RWPE1 (cell line): ENCODE results near the gene ARFGAP1.
A peak's percentile ranks its signal among the peaks of the same experiment; 100 is the strongest.

ENCODE experiments used
- CTCF ChIA-PET: fragments of 350-600 bp; sonication (Branson Sonifier 250); formaldehyde crosslinking; extraction: SDS; loops from one replicate; lab custom pipeline; 2021; lab: Yijun Ruan, JAX
- POLR2A ChIA-PET: fragments of 400-600 bp; formaldehyde crosslinking; extraction: SDS; loops from one replicate; lab custom pipeline; 2020; ENCODE audit warnings: antibody characterized with exemption; ENCODE audit not compliant: low non-redundant PET; lab: Yijun Ruan, JAX
- DNase-seq: peaks from one replicate; pipeline ENCODE4 v3.0.0; 2012; ENCODE audit warnings: low spot score
- H3K27ac ChIP-seq: fragments of 450-650 bp; 2 replicates; pipeline ENCODE4 v1.5.1; 2017
- CTCF ChIP-seq: fragments of 450-650 bp; conservative IDR thresholded peaks from 2 replicates; pipeline ENCODE4 v1.5.1; 2017; ENCODE audit warnings: low read depth, mild to moderate bottlenecking

Gene ARFGAP1

GRCh38 chr20:63293456-63293855 lies 20.8 kb downstream of the ARFGAP1 start:
- CTCF ChIA-PET, result interaction anchor here (0.6 to 3.1 kb wide), 3 partner anchors 59 to 70 kb away, joined by 3 to 17 read pairs (median 5); no protein-coding TSS in a partner anchor

GRCh38 chr20:63293871-63294535 lies 21.4 kb downstream of the ARFGAP1 start:
- H3K27ac ChIP-seq, result no peak overlapping the region
- ChIA-PET POLR2A (no interaction called here), CTCF (interaction anchor here (0.6 to 4.0 kb wide), 6 partner anchors 12 to 70 kb away, joined by 3 to 37 read pairs (median 4); no protein-coding TSS in a partner anchor)
- DNase-seq, result no peak
- no peak for TF ChIP-seq CTCF

More at GRCh38 chr20:63293456-63293855, 20.8 kb downstream of the ARFGAP1 start:
- TF ChIP-seq CTCF, result no peak
- POLR2A ChIA-PET, result no interaction called here
- no peak for DNase-seq
- no peak overlapping the region for H3K27ac ChIP-seq

GRCh38 chr20:63294536-63294900 lies 21.9 kb downstream of the ARFGAP1 start:
- ChIA-PET POLR2A (no interaction called here), CTCF (interaction anchor here (0.8 to 4.0 kb wide), 7 partner anchors 8 to 74 kb away, joined by 3 to 37 read pairs (median 5); no protein-coding TSS in a partner anchor)
- DNase-seq, result no peak
- TF ChIP-seq CTCF, result no peak
- H3K27ac ChIP-seq, result no peak overlapping the region

GRCh38 chr20:63295018-63295417 lies 22.4 kb downstream of the ARFGAP1 start:
- CTCF ChIA-PET, result interaction anchor here (1.1 to 4.0 kb wide), 5 partner anchors 9 to 74 kb away, joined by 3 to 37 read pairs (median 6); no protein-coding TSS in a partner anchor
- H3K27ac ChIP-seq, result no peak overlapping the region
- no peak for DNase-seq
- TF ChIP-seq CTCF, result no peak
- POLR2A ChIA-PET, result no interaction called here

- TF ChIP-seq CTCF, result 0 out of 2 replicates have a peak, but pooled peaks have one; percentile 13
- H3K27ac ChIP-seq, result no peak overlapping the region
- CTCF ChIA-PET, result interaction anchor here (1.1 to 4.0 kb wide), 6 partner anchors 9 to 86 kb away, joined by 3 to 37 read pairs (median 6); no protein-coding TSS in a partner anchor
- POLR2A ChIA-PET, result no interaction called here
- DNase-seq, result no peak
Measured at GRCh38 chr20:63295422-63295821, 22.8 kb downstream of the ARFGAP1 start.

- no peak for DNase-seq
- no peak overlapping the region for H3K27ac ChIP-seq
- ChIA-PET CTCF (interaction anchor here (1.1 to 4.0 kb wide), 5 partner anchors 9 to 86 kb away, joined by 3 to 37 read pairs (median 7); no protein-coding TSS in a partner anchor), POLR2A (no interaction called here)
- TF ChIP-seq CTCF, result no peak
Measured at GRCh38 chr20:63295846-63296245, 23.2 kb downstream of the ARFGAP1 start.
